Measurements from ENCODE around the gene FAAP20.

GRCh38 chr1:2163205-2163604, 31.4 kb downstream of the FAAP20 start:
- TF ChIP-seq HCFC1 (IDR thresholded peaks at IDR 0.05; ENCODE audit: low read length) (no peak), POLR2AphosphoS5 (IDR thresholded peaks at IDR 0.05; ENCODE audit: low read length) (no peak), EP300 (IDR thresholded peaks at IDR 0.05; ENCODE audit: borderline replicate concordance in 1 of 2, control insufficient read depth in 1 of 2, low read depth in 2 of 2, low read length in 2 of 2) (no peak), RFX5 (IDR thresholded peaks at IDR 0.05; ENCODE audit: low read depth, low read length) (no peak), GATAD2B (conservative IDR thresholded peaks at IDR 0.05; ENCODE audit: low read depth) (no peak)

All from GM12878 (cell line).